HG03108 (cell line): Measurements from ENCODE around the gene TTC17.
"Not testable (repeated sequence)": the region's sequence is repeated elsewhere in the genome, so short reads cannot be mapped to it uniquely, and the experiment has no call there.

Experiments
- ATAC-seq: cut with Tn5 transposase; IDR thresholded peaks from one replicate; pipeline ENCODE4 v1.9.1; 2021; ENCODE audit warnings: moderate library complexity; ENCODE audit not compliant: unreplicated experiment

Gene TTC17

GRCh38 chr11:43358801-43359421 is at the start of gene TTC17:
Gene TTC17, plus strand, starts transcription at chr11:43358920. Its CDS starts 35 bp downstream, at chr11:43358955.
- ATAC-seq, result peak; percentile 92

GRCh38 chr11:43311791-43312607 is 46.7 kb upstream of the TTC17 start, which contains the start of gene API5:
Gene API5, plus strand, starts transcription at chr11:43311996. Its CDS starts 132 bp downstream, at chr11:43312128.
- ATAC-seq, result peak; percentile 99

- no peak for ATAC-seq
Measured at GRCh38 chr11:43315966-43316365, 42.8 kb upstream of the TTC17 start.

GRCh38 chr11:43316451-43316850 is 42.3 kb upstream of the TTC17 start:
- no peak for ATAC-seq

GRCh38 chr11:43327987-43328386 is 30.7 kb upstream of the TTC17 start:
- ATAC-seq, result no peak

GRCh38 chr11:43328482-43328881 is 30.2 kb upstream of the TTC17 start:
- ATAC-seq, result no peak

- no peak for ATAC-seq
Measured at GRCh38 chr11:43341159-43341558, 17.6 kb upstream of the TTC17 start.

- not testable (repeated sequence) for ATAC-seq
Measured at GRCh38 chr11:43351426-43351825, 7.3 kb upstream of the TTC17 start.

GRCh38 chr11:43354311-43354710 is 4.4 kb upstream of the TTC17 start:
- ATAC-seq, result no peak

GRCh38 chr11:43356336-43356735 is 2.4 kb upstream of the TTC17 start:
- ATAC-seq, result no peak

- ATAC-seq, result no peak
Measured at GRCh38 chr11:43358279-43358800, 380 bp upstream of the TTC17 start.

- peak; percentile 36 for ATAC-seq
Measured at GRCh38 chr11:43359422-43359818, 700 bp downstream of the TTC17 start.

- no peak for ATAC-seq
Measured at GRCh38 chr11:43360361-43361032, 1.8 kb downstream of the TTC17 start.

- ATAC-seq, result no peak
Measured at GRCh38 chr11:43366677-43367076, 8.0 kb downstream of the TTC17 start.

- no peak for ATAC-seq
Measured at GRCh38 chr11:43367382-43368178, 8.9 kb downstream of the TTC17 start.

GRCh38 chr11:43376065-43376464 is 17.3 kb downstream of the TTC17 start:
- ATAC-seq, result no peak

GRCh38 chr11:43376594-43376993 is 17.9 kb downstream of the TTC17 start:
- no peak for ATAC-seq

GRCh38 chr11:43377389-43377788 is 18.7 kb downstream of the TTC17 start:
- ATAC-seq, result no peak

GRCh38 chr11:43378897-43379296 is 20.2 kb downstream of the TTC17 start:
- ATAC-seq, result no peak

GRCh38 chr11:43381802-43382201 is 23.1 kb downstream of the TTC17 start:
- no peak for ATAC-seq

- no peak for ATAC-seq
Measured at GRCh38 chr11:43382614-43383013, 23.9 kb downstream of the TTC17 start.
